Measurements from ENCODE around the gene ATOH7.

Gene ATOH7

DNA sequence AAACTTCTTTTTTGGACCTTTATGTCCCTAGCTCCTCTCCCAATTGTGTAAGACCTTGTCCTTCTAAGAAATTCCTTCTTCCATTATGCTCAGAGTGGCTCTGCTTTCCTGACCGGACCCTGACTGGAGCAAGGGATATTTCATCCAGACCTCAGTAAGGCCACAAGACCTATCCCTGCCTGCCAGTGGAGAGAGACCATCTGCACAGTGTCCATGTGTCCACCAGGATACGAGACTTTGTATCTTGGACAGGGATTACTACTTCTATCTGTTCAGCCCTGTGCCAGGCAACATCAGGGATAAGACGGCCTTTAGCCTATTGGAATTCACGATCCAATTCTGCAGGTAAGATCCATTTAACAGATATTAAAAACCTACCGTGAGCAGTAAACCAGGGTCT is 7.2 kb upstream of the ATOH7 start:
- H3K4me3 ChIP-seq (ENCODE audit: low read depth, low read length), result no peak overlapping the region
- no peak for DNase-seq (ENCODE audit: low read depth)
- no peak for TF ChIP-seq MAX (IDR thresholded peaks at IDR 0.05; ENCODE audit: low read depth, low read length)
- TF ChIP-seq, protein P1, sequence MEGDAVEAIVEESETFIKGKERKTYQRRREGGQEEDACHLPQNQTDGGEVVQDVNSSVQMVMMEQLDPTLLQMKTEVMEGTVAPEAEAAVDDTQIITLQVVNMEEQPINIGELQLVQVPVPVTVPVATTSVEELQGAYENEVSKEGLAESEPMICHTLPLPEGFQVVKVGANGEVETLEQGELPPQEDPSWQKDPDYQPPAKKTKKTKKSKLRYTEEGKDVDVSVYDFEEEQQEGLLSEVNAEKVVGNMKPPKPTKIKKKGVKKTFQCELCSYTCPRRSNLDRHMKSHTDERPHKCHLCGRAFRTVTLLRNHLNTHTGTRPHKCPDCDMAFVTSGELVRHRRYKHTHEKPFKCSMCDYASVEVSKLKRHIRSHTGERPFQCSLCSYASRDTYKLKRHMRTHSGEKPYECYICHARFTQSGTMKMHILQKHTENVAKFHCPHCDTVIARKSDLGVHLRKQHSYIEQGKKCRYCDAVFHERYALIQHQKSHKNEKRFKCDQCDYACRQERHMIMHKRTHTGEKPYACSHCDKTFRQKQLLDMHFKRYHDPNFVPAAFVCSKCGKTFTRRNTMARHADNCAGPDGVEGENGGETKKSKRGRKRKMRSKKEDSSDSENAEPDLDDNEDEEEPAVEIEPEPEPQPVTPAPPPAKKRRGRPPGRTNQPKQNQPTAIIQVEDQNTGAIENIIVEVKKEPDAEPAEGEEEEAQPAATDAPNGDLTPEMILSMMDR (IDR thresholded peaks at IDR 0.05; ENCODE audit: low read depth, low read length), result no peak
- no peak for TF ChIP-seq MYC (IDR thresholded peaks at IDR 0.05; ENCODE audit: low read depth, low read length)
- TF ChIP-seq POLR2A (IDR thresholded peaks at IDR 0.05; ENCODE audit: extremely low read depth, insufficient read length), result no peak

GRCh38 chr10:68238371-68238770 is 6.5 kb upstream of the ATOH7 start:
- DNase-seq (ENCODE audit: low read depth), result no peak
- H3K4me3 ChIP-seq (ENCODE audit: low read depth, low read length), result no peak overlapping the region
- no peak for TF ChIP-seq MYC (IDR thresholded peaks at IDR 0.05; ENCODE audit: low read depth, low read length)
- TF ChIP-seq, protein P1 (IDR thresholded peaks at IDR 0.05; ENCODE audit: low read depth, low read length), result no peak
- TF ChIP-seq POLR2A (IDR thresholded peaks at IDR 0.05; ENCODE audit: extremely low read depth, insufficient read length), result no peak
- no peak for TF ChIP-seq MAX (IDR thresholded peaks at IDR 0.05; ENCODE audit: low read depth, low read length)

- TF ChIP-seq MYC (IDR thresholded peaks at IDR 0.05; ENCODE audit: low read depth, low read length) (no peak), POLR2A (IDR thresholded peaks at IDR 0.05; ENCODE audit: extremely low read depth, insufficient read length) (no peak), MAX (IDR thresholded peaks at IDR 0.05; ENCODE audit: low read depth, low read length) (no peak)
- TF ChIP-seq, protein P1 (IDR thresholded peaks at IDR 0.05; ENCODE audit: low read depth, low read length), result no peak
- DNase-seq (ENCODE audit: low read depth), result no peak
- no peak overlapping the region for H3K4me3 ChIP-seq (ENCODE audit: low read depth, low read length)
Observed at GRCh38 chr10:68237173-68237572, 5.3 kb upstream of the ATOH7 start.

GRCh38 chr10:68235581-68235980 is 3.7 kb upstream of the ATOH7 start:
- DNase-seq (ENCODE audit: low read depth), result no peak
- no peak for TF ChIP-seq MYC (IDR thresholded peaks at IDR 0.05; ENCODE audit: low read depth, low read length)
- TF ChIP-seq MAX (IDR thresholded peaks at IDR 0.05; ENCODE audit: low read depth, low read length), result no peak
- TF ChIP-seq, protein P1 (IDR thresholded peaks at IDR 0.05; ENCODE audit: low read depth, low read length), result no peak
- H3K4me3 ChIP-seq (ENCODE audit: low read depth, low read length), result no peak overlapping the region

DNA sequence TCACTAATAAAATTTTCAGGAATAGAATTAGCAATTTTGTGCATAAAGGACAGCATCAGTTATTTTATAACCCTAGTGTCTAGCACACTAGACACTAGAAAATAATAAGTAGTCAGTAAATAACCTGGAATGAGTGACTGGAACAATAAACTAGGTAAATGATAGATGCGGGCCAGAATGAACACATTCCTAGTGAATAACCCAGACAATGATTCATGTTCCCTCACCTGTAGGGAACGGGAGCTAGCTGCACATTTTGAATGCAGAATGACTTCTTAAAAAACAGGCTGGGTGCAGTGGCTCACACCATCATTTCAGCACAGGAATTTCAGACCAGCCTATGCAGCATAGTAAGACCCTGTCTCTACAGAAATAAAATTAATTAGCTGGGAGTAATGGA is 3.2 kb upstream of the ATOH7 start:
- DNase-seq (ENCODE audit: low read depth), result no peak
- no peak overlapping the region for H3K4me3 ChIP-seq (ENCODE audit: low read depth, low read length)
- TF ChIP-seq, protein P1 (IDR thresholded peaks at IDR 0.05; ENCODE audit: low read depth, low read length), result no peak
- TF ChIP-seq POLR2A (IDR thresholded peaks at IDR 0.05; ENCODE audit: extremely low read depth, insufficient read length) (no peak), MAX (IDR thresholded peaks at IDR 0.05; ENCODE audit: low read depth, low read length) (no peak), MYC (IDR thresholded peaks at IDR 0.05; ENCODE audit: low read depth, low read length) (no peak)

DNA sequence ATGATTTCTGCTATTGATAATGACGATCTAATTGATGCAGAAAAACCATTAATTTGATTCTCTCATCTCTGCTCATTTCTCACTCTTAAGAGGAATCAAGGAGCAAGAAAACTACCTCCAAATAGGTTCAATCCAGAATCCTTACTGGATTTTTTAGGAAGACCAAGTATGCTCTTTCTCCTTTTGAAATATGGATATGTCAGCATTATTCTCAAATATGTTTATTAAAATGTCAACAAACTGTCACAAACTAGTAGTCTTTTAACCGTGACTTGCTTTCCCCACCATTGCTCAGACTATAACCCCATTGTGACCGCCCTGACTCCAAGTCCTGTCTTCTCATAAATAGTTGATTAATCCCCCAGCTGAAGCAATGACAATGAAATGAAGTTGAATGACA is 1.1 kb upstream of the ATOH7 start:
- no peak for DNase-seq (ENCODE audit: low read depth)
- no peak for TF ChIP-seq MYC (IDR thresholded peaks at IDR 0.05; ENCODE audit: low read depth, low read length)
- no peak for TF ChIP-seq MAX (IDR thresholded peaks at IDR 0.05; ENCODE audit: low read depth, low read length)
- no peak for TF ChIP-seq POLR2A (IDR thresholded peaks at IDR 0.05; ENCODE audit: extremely low read depth, insufficient read length)
- TF ChIP-seq, protein P1 (IDR thresholded peaks at IDR 0.05; ENCODE audit: low read depth, low read length), result no peak
- H3K4me3 ChIP-seq (ENCODE audit: low read depth, low read length), result no peak overlapping the region

Data from NB4 (cell line).